H9 (cell line): Measurements from ENCODE around the gene PRRX1. TPM values are rescaled to one million over a fixed set of nuclear protein-coding genes. Genes with fewer than 3 reads are reported as not detected.

Experiments used
- DNase-seq: peaks from one replicate; pipeline ENCODE4 v3.0.0-alpha.2; 2017
- H2AFZ ChIP-seq: one replicate; pipeline ENCODE4 v1.6.1; 2013; ENCODE audit warnings: mild to moderate bottlenecking, low read length, control low read depth, moderate library complexity
- H2AK5ac ChIP-seq: 2 replicates; pipeline ENCODE4 v1.6.1; 2013; ENCODE audit warnings: low read length, control low read depth, mixed read lengths; ENCODE audit not compliant: insufficient read length
- H2BK120ac ChIP-seq: one replicate; pipeline ENCODE4 v1.6.1; 2013; ENCODE audit warnings: low read depth, mild to moderate bottlenecking, low read length, control low read depth, inconsistent platforms; ENCODE audit not compliant: poor library complexity, severe bottlenecking
- H2BK12ac ChIP-seq: 2 replicates; pipeline ENCODE4 v1.6.1; 2013; ENCODE audit warnings: low read length, control low read depth, mixed read lengths, low read depth; ENCODE audit not compliant: insufficient read length
- H2BK15ac ChIP-seq: 2 replicates; pipeline ENCODE4 v1.6.1; 2013; ENCODE audit warnings: low read depth, low read length, control low read depth
- H2BK20ac ChIP-seq: one replicate; pipeline ENCODE4 v1.6.1; 2013; ENCODE audit warnings: low read depth, mild to moderate bottlenecking, low read length, control low read depth, inconsistent platforms; ENCODE audit not compliant: poor library complexity, severe bottlenecking
- H2BK5ac ChIP-seq: 2 replicates; pipeline ENCODE4 v1.6.1; 2013; ENCODE audit warnings: low read length, control low read depth, mixed read lengths; ENCODE audit not compliant: insufficient read length
- H3K14ac ChIP-seq: 2 replicates; pipeline ENCODE4 v1.6.1; 2013; ENCODE audit warnings: low read length, control low read depth; ENCODE audit not compliant: insufficient read depth
- H3K18ac ChIP-seq: 2 replicates; pipeline ENCODE4 v1.6.1; 2013; ENCODE audit warnings: low read depth, mild to moderate bottlenecking, mixed read lengths, low read length, control low read depth; ENCODE audit not compliant: insufficient read length
- H3K23ac ChIP-seq: 2 replicates; pipeline ENCODE4 v1.6.1; 2013; ENCODE audit warnings: low read length, control low read depth, mixed read lengths, low read depth; ENCODE audit not compliant: insufficient read length
- H3K23me2 ChIP-seq: 2 replicates; pipeline ENCODE4 v1.6.1; 2013; ENCODE audit warnings: low read depth, mild to moderate bottlenecking, mixed read lengths, low read length, control low read depth; ENCODE audit not compliant: insufficient read length, poor library complexity, severe bottlenecking
- H3K27ac ChIP-seq: 2 replicates; pipeline ENCODE4 v1.5.1; 2013; ENCODE audit warnings: low read length, control low read depth, mixed read lengths, low read depth; ENCODE audit not compliant: insufficient read length
- H3K27me3 ChIP-seq: 2 replicates; pipeline ENCODE4 v1.6.1; 2013; ENCODE audit warnings: low read length, control low read depth, inconsistent platforms; ENCODE audit not compliant: insufficient read depth
- H3K4ac ChIP-seq: 2 replicates; pipeline ENCODE4 v1.6.1; 2013; ENCODE audit warnings: low read depth, mild to moderate bottlenecking, control low read depth, inconsistent platforms, low read length, moderate library complexity
- H3K4me1 ChIP-seq: 2 replicates; pipeline ENCODE4 v1.6.1; 2013; ENCODE audit warnings: low read length, control low read depth, inconsistent platforms; ENCODE audit not compliant: insufficient read depth
- H3K4me2 ChIP-seq: 2 replicates; pipeline ENCODE4 v1.6.1; 2013; ENCODE audit warnings: low read length, control low read depth, mixed read lengths; ENCODE audit not compliant: insufficient read length, insufficient read depth
- H3K56ac ChIP-seq: 2 replicates; pipeline ENCODE4 v1.6.1; 2013; ENCODE audit warnings: low read depth, mild to moderate bottlenecking, mixed read lengths, low read length, control low read depth; ENCODE audit not compliant: insufficient read length
- H3K79me1 ChIP-seq: 2 replicates; pipeline ENCODE4 v1.6.1; 2013; ENCODE audit warnings: low read depth, mild to moderate bottlenecking, moderate library complexity, low read length, control low read depth, inconsistent platforms; ENCODE audit not compliant: insufficient read depth, poor library complexity, severe bottlenecking
- H3K79me2 ChIP-seq: 2 replicates; pipeline ENCODE4 v1.6.1; 2013; ENCODE audit warnings: low read length, control low read depth, inconsistent platforms; ENCODE audit not compliant: insufficient read depth
- H3K9ac ChIP-seq: 2 replicates; pipeline ENCODE4 v1.6.1; 2013; ENCODE audit warnings: low read length, control low read depth, mixed read lengths; ENCODE audit not compliant: insufficient read length; ENCODE audit errors: extremely low read depth
- H3K9me3 ChIP-seq: one replicate; pipeline ENCODE4 v1.6.1; 2013; ENCODE audit warnings: low read depth, low read length, inconsistent platforms; ENCODE audit not compliant: control insufficient read depth
- H3T11ph ChIP-seq: one replicate; pipeline ENCODE4 v1.6.1; 2013; ENCODE audit warnings: mild to moderate bottlenecking, low read length, control low read depth, inconsistent platforms
- H4K20me1 ChIP-seq: one replicate; pipeline ENCODE4 v1.6.1; 2013; ENCODE audit not compliant: control insufficient read depth, insufficient read length, insufficient read depth
- H4K5ac ChIP-seq: 2 replicates; pipeline ENCODE4 v1.6.1; 2013; ENCODE audit warnings: low read depth, mild to moderate bottlenecking, mixed read lengths, low read length, control low read depth; ENCODE audit not compliant: insufficient read length
- H4K8ac ChIP-seq: replicated peaks from 2 replicates; pipeline ENCODE4 v1.6.1; 2013; ENCODE audit warnings: low read length, control low read depth, mixed read lengths, low read depth; ENCODE audit not compliant: insufficient read length
- H4K91ac ChIP-seq: 2 replicates; pipeline ENCODE4 v1.6.1; 2013; ENCODE audit warnings: low read depth, mild to moderate bottlenecking, moderate library complexity, mixed read lengths, low read length, control low read depth; ENCODE audit not compliant: insufficient read length
- H3K27ac Mint-ChIP-seq, 3 experiments: 2 replicates in 2 of 3; 3 replicates in 1 of 3; pipeline ENCODE4 v1.8.0; 2020 to 2021; ENCODE audit warnings: mixed read lengths in 3 of 3, mild to moderate bottlenecking in 1 of 3, moderate library complexity in 1 of 3
- H3K27me3 Mint-ChIP-seq: 2 replicates; pipeline ENCODE4 v1.8.0; 2021; ENCODE audit warnings: low read depth, mild to moderate bottlenecking, moderate library complexity, mixed read lengths
- H3K36me3 Mint-ChIP-seq, 3 experiments: 2 replicates in 2 of 3; 3 replicates in 1 of 3; pipeline ENCODE4 v1.8.0; 2020 to 2021; ENCODE audit warnings: low read depth in 3 of 3, mixed read lengths in 3 of 3; ENCODE audit not compliant: insufficient read depth in 1 of 3
- H3K4me1 Mint-ChIP-seq, 2 experiments: 2 replicates each; pipeline ENCODE4 v1.8.0; 2020; ENCODE audit warnings: mixed read lengths in 2 of 2
- H3K4me3 Mint-ChIP-seq, 2 experiments: 2 replicates in 1 of 2; 3 replicates in 1 of 2; pipeline ENCODE4 v1.8.0; 2020 to 2021; ENCODE audit warnings: mild to moderate bottlenecking in 2 of 2, mixed read lengths in 2 of 2, moderate library complexity in 1 of 2
- H3K9me3 Mint-ChIP-seq, 2 experiments: 2 replicates in 1 of 2; 3 replicates in 1 of 2; pipeline ENCODE4 v1.8.0; 2020; ENCODE audit warnings: mild to moderate bottlenecking in 2 of 2, mixed read lengths in 2 of 2, moderate library complexity in 1 of 2
- WGBS: extraction: QIAGEN DNeasy Blood & Tissue Kit; methylation state at CpG from one replicate; pipeline ENCODE4 v1.1.7; 2013; ENCODE audit warnings: missing lambda C conversion rate, low lambda C conversion rate, mixed read lengths; ENCODE audit not compliant: insufficient read length; ENCODE audit errors: extremely low coverage; 5-methylcytosine and 5-hydroxymethylcytosine counted together
- total RNA-seq: library from RNA; stranded (reverse); gene quantifications from 2 replicates; pipeline ENCODE4 v1.2.1, GENCODE V29; 2021
- TF ChIP-seq, protein P1 (sequence below): fragments of 200-600 bp; sonication (generic); conservative IDR thresholded peaks from 3 replicates; pipeline ENCODE4 v1.8.0; 2021; ENCODE audit warnings: antibody characterized with exemption, mild to moderate bottlenecking

PRRX1 gene
- total RNA-seq, 1 experiment from 2014 or later, result not detected

GRCh38 chr1:170666541-170667254 is 2.8 kb downstream of the PRRX1 start:
- H2BK120ac ChIP-seq, result no peak overlapping the region
- H3K4ac ChIP-seq, result no peak overlapping the region
- Mint-ChIP-seq H3K27ac (no peak overlapping the region), H3K9me3 (peaks cover 4 to 7% of the 10 kb centered on the region in 2 experiments; a peak in 4 of 5 replicates), H3K27me3 (peaks cover 100% of the 10 kb centered on the region), H3K36me3 (peaks cover 0 to 2% (median 0%) of the 10 kb centered on the region in 3 experiments; a peak in 1 of 7 replicates), H3K4me3 (peak overlapping the region in 1 of 2 experiments; percentile 67; a peak in 3 of 5 replicates), H3K4me1 (peaks cover 62 to 63% of the 10 kb centered on the region in 2 experiments)
- H3K27ac ChIP-seq, result no peak overlapping the region
- no peak overlapping the region for H4K91ac ChIP-seq
- no peak overlapping the region for H2AK5ac ChIP-seq
- H3K23ac ChIP-seq, result no peak overlapping the region
- peaks cover 2% of the 10 kb centered on the region; the same call in 1 of the 2 replicates for H3K4me1 ChIP-seq
- WGBS, result no CpG with 5 or more reads among the region's 32 CpGs
- peak overlapping the region; percentile 45 for H3K4me2 ChIP-seq
- no peaks in the 10 kb centered on the region for H3K79me2 ChIP-seq
- H3K23me2 ChIP-seq, result peaks cover 25% of the 10 kb centered on the region
- H2BK5ac ChIP-seq, result no peak overlapping the region
- peaks cover 89% of the 10 kb centered on the region for H3K27me3 ChIP-seq
- H2BK15ac ChIP-seq, result no peak overlapping the region
- H3K79me1 ChIP-seq, result no peaks in the 10 kb centered on the region
- H3K9ac ChIP-seq, result no peak overlapping the region
- H2BK12ac ChIP-seq, result no peak overlapping the region
- H3T11ph ChIP-seq, result no peak overlapping the region
- H3K9me3 ChIP-seq, result no peaks in the 10 kb centered on the region
- TF ChIP-seq, protein P1, sequence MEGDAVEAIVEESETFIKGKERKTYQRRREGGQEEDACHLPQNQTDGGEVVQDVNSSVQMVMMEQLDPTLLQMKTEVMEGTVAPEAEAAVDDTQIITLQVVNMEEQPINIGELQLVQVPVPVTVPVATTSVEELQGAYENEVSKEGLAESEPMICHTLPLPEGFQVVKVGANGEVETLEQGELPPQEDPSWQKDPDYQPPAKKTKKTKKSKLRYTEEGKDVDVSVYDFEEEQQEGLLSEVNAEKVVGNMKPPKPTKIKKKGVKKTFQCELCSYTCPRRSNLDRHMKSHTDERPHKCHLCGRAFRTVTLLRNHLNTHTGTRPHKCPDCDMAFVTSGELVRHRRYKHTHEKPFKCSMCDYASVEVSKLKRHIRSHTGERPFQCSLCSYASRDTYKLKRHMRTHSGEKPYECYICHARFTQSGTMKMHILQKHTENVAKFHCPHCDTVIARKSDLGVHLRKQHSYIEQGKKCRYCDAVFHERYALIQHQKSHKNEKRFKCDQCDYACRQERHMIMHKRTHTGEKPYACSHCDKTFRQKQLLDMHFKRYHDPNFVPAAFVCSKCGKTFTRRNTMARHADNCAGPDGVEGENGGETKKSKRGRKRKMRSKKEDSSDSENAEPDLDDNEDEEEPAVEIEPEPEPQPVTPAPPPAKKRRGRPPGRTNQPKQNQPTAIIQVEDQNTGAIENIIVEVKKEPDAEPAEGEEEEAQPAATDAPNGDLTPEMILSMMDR, result no peak
- no peaks in the 10 kb centered on the region for H4K20me1 ChIP-seq
- H2BK20ac ChIP-seq, result no peak overlapping the region
- H3K18ac ChIP-seq, result no peak overlapping the region
- no peak overlapping the region for H3K56ac ChIP-seq
- H4K5ac ChIP-seq, result no peak overlapping the region
- H2AFZ ChIP-seq, result no peak overlapping the region
- DNase-seq, result peak; percentile 54
- H3K14ac ChIP-seq, result no peak overlapping the region
- no peak overlapping the region for H4K8ac ChIP-seq
